GM23248 (cell line): Measurements from ENCODE around the gene DLG2.

ENCODE experiments used
- EZH2 ChIP-seq: fragments of 200-600 bp; sonication (generic); IDR thresholded peaks from 2 replicates; pipeline ENCODE4 v1.6.1; 2018; ENCODE audit warnings: antibody characterized with exemption, mild to moderate bottlenecking; ENCODE audit not compliant: insufficient read depth, poor library complexity, severe bottlenecking
- EZH2phosphoT487 ChIP-seq: fragments of 200-600 bp; sonication (generic); IDR thresholded peaks from 2 replicates; pipeline ENCODE4 v1.6.1; 2018; ENCODE audit warnings: antibody characterized with exemption, moderate library complexity, mild to moderate bottlenecking, low read depth; ENCODE audit not compliant: insufficient read depth

- TF ChIP-seq EZH2 (no peak), EZH2phosphoT487 (no peak)
These were observed 1934.5 kb downstream of the DLG2 start for GRCh38 chr11:83692675-83693074.
